Peyer's patch (tissue), 4 donors: Measurements from ENCODE around the gene SPACA4. TPM values are rescaled to one million over a fixed set of nuclear protein-coding genes. Genes with fewer than 3 reads are reported as not detected.

Source experiments
- DNase-seq, 3 donors: peaks; one replicate each; pipeline ENCODE4 v3.0.0-alpha.2; 2017 to 2019
- H3K27ac ChIP-seq, 4 donors: fragments of 200-600 bp; sonication (generic); one replicate each; pipeline ENCODE4 v1.5.1; 2016 to 2019
- H3K27me3 ChIP-seq, 2 donors: fragments of 200-600 bp; sonication (generic); one replicate each; pipeline ENCODE4 v1.5.1; 2019
- H3K36me3 ChIP-seq, 3 donors: fragments of 200-600 bp; sonication (generic); one replicate each; pipeline ENCODE4 v1.5.1; 2016 to 2019
- H3K4me1 ChIP-seq, 4 donors: fragments of 200-600 bp; sonication (generic); one replicate each; pipeline ENCODE4 v1.5.1; 2016 to 2019
- H3K4me3 ChIP-seq, 4 donors: fragments of 200-600 bp; sonication (generic); 1 replicate in 3 of 4; 2 replicates in 1 of 4; pipeline ENCODE4 v1.5.1; 2016 to 2019; ENCODE audit warnings: mild to moderate bottlenecking in 1 of 4
- H3K9me3 ChIP-seq, 4 donors: fragments of 200-600 bp; sonication (generic); one replicate each; pipeline ENCODE4 v1.5.1; 2016 to 2019; ENCODE audit warnings: mild to moderate bottlenecking in 1 of 4
- POLR2A ChIP-seq, 2 donors: fragments of 450-650 bp; IDR thresholded peaks; one replicate each; pipeline ENCODE4 v1.5.1; 2017; ENCODE audit warnings: antibody characterized with exemption in 2 of 2, mild to moderate bottlenecking in 2 of 2, moderate library complexity in 2 of 2
- total RNA-seq, 4 donors: library from RNA; depleted of rRNA; stranded (reverse); fragments of >200 nt; gene quantifications; one replicate each; pipeline ENCODE4 v1.1.0, GENCODE V29; 2016
- TF ChIP-seq, protein P1 (sequence below), 6 experiments: fragments of 450-650 bp in 4 of 6; fragments of 200-600 bp in 2 of 6; sonication (generic) in 1 of 6; IDR thresholded peaks; one replicate each; pipeline ENCODE4 v1.5.1; 2017 to 2019; ENCODE audit warnings: antibody characterized with exemption in 6 of 6, mild to moderate bottlenecking in 3 of 6, moderate library complexity in 1 of 6

The SPACA4 gene
- total RNA-seq, 4 donors from 2014 or later: not detected

GRCh38 chr19:48617146-48617937, 10.8 kb downstream of the SPACA4 start:
- Histone ChIP-seq H3K4me3 (peak overlapping the region in 3 of 4 donors; percentile 62 to 93 (median 90)), H3K27me3 (no peaks in the 10 kb centered on the region), H3K9me3 (no peaks in the 10 kb centered on the region), H3K36me3 (peaks cover 0 to 30% (median 0%) of the 10 kb centered on the region in 3 donors), H3K27ac (peak overlapping the region; percentile 88 to 97 (median 92)), H3K4me1 (peaks cover 4 to 37% (median 15%) of the 10 kb centered on the region in 4 donors)
- no peak for TF ChIP-seq POLR2A (IDR thresholded peaks at IDR 0.05)
- TF ChIP-seq, protein P1, sequence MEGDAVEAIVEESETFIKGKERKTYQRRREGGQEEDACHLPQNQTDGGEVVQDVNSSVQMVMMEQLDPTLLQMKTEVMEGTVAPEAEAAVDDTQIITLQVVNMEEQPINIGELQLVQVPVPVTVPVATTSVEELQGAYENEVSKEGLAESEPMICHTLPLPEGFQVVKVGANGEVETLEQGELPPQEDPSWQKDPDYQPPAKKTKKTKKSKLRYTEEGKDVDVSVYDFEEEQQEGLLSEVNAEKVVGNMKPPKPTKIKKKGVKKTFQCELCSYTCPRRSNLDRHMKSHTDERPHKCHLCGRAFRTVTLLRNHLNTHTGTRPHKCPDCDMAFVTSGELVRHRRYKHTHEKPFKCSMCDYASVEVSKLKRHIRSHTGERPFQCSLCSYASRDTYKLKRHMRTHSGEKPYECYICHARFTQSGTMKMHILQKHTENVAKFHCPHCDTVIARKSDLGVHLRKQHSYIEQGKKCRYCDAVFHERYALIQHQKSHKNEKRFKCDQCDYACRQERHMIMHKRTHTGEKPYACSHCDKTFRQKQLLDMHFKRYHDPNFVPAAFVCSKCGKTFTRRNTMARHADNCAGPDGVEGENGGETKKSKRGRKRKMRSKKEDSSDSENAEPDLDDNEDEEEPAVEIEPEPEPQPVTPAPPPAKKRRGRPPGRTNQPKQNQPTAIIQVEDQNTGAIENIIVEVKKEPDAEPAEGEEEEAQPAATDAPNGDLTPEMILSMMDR (IDR thresholded peaks at IDR 0.05): no peak
- DNase-seq: peak in 1 of 3 donors; percentile 59

DNA sequence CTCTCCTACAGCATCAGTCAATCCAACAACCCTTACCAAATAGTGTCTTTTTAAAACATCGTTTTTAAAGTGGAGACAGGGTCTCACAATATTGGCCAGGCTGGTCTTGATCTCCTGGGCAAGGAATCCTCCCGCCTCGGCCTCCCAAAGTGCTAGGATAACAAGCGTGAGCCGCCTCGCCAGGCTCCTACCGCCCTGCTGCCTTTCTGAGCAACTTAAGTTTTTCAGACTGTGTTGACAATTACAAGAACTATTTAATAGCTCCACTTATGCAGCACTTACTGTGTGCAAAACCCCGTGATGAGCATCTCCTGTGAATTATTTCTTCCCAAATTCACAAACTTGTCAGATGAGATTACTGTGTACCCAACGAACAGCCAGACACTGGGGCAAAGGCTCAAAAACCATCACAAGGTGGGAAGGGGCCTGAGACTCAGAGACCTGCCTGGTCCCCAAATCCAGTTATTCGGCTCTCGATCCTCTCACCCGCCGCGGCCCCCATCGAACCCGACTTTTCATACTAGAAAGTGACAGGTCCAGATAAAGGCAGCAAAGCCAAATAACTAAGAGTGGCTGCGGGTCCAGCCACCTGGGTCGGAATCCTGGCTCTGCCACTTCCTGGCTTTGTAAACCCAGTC, 11.9 kb downstream of the SPACA4 start:
- TF ChIP-seq, protein P1 (IDR thresholded peaks at IDR 0.05): peak in 1 of 6 experiments; percentile 2
- TF ChIP-seq POLR2A (IDR thresholded peaks at IDR 0.05): no peak
- Histone ChIP-seq H3K4me3 (peak overlapping the region; percentile 62 to 93 (median 78)), H3K9me3 (no peaks in the 10 kb centered on the region), H3K27me3 (no peaks in the 10 kb centered on the region), H3K36me3 (peaks cover 0 to 30% (median 0%) of the 10 kb centered on the region in 3 donors), H3K4me1 (peaks cover 4 to 44% (median 18%) of the 10 kb centered on the region in 4 donors), H3K27ac (peak overlapping the region; percentile 88 to 97 (median 92))
- peak in 1 of 3 donors; percentile 35 for DNase-seq

- peak within 1 kb of the TSS; percentile 62 to 93 (median 78) for H3K4me3 ChIP-seq
- H3K4me1 ChIP-seq: peaks cover 4 to 49% (median 23%) of the 10 kb centered on the region in 4 donors
- peak; percentile 85 to 97 for TF ChIP-seq POLR2A (IDR thresholded peaks at IDR 0.05)
- TF ChIP-seq, protein P1 (IDR thresholded peaks at IDR 0.05): peak in 1 of 6 experiments; percentile 7
- H3K27me3 ChIP-seq: no peaks in the 10 kb centered on the region
- peak within 1 kb of the TSS; percentile 88 to 97 (median 92) for H3K27ac ChIP-seq
- H3K36me3 ChIP-seq: peaks cover 0 to 30% (median 0%) of the 10 kb centered on the region in 3 donors
- DNase-seq: peak; percentile 94 to 99 (median 98)
- no peaks in the 10 kb centered on the region for H3K9me3 ChIP-seq
Observed at GRCh38 chr19:48618916-48619691, 12.6 kb downstream of the SPACA4 start, which contains the start of the genes RPL18 and SPHK2. Gene RPL18 (minus strand): TSS chr19:48619178. CDS start chr19:48619143, 35 bp downstream. Gene SPHK2 (plus strand): TSS chr19:48619506. CDS start chr19:48620515, 1,009 bp downstream.

DNA sequence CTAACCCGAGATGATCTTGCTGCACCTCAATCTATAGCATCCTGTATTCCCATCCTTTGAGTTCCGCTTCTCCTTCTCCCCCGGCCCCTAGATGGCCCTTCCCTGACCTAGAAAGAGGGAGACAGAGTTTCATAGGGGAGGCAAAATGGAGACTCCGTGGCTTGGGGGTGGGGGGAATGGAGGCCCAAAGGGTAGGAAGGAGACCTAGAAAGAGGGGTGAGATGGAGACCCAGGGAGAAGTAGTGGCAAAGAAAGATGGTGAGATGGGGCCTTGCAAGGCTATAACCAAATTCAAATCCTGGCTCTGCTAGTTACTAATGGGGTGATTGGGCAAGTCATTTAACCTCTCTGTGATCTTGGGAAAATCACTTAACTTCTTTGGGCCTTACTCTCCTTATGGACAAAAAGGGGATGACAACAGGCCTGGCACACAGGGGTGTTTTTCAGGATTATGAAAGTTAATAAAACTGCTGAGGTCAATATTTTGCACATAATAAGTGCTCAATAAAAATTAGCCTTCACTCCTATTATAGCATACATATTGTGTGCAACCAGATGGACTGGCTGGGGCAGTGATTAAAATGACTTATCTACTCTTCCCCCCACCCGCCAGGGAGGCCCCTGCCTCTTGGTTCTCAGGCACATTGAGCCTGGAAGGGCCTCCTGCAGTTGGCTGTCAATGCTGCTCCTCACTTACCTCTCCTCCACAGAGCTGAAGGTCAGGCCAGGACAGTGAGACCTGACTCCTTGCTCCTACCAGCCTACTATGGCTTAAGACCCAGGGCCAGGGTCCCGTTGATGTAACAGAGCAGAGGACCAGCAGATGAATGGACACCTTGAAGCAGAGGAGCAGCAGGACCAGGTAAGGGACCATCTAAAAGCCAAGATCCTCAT, 13.4 kb downstream of the SPACA4 start:
- peak overlapping the region; percentile 88 to 97 (median 92) for H3K27ac ChIP-seq
- peak in 1 of 3 donors; percentile 50 for DNase-seq
- peaks cover 0 to 27% (median 0%) of the 10 kb centered on the region in 3 donors for H3K36me3 ChIP-seq
- peak overlapping the region; percentile 62 to 93 (median 78) for H3K4me3 ChIP-seq
- no peak for TF ChIP-seq POLR2A (IDR thresholded peaks at IDR 0.05)
- TF ChIP-seq, protein P1 (IDR thresholded peaks at IDR 0.05): peak in 2 of 6 experiments; percentile 17 to 50
- H3K27me3 ChIP-seq: no peaks in the 10 kb centered on the region
- peaks cover 4 to 55% (median 26%) of the 10 kb centered on the region in 4 donors for H3K4me1 ChIP-seq
- no peaks in the 10 kb centered on the region for H3K9me3 ChIP-seq
